GM12878 (cell line): ENCODE results near the gene THEM4. TPM values are rescaled to one million over a fixed set of nuclear protein-coding genes. Genes with fewer than 3 reads are reported as not detected.

ENCODE experiments used
- CREM ChIP-seq: IDR thresholded peaks from 2 replicates; pipeline ENCODE4 v1.6.1; 2014; ENCODE audit warnings: antibody characterized with exemption, low read depth
- EED ChIP-seq: sonication (generic); IDR thresholded peaks from 2 replicates; pipeline ENCODE4 v1.6.1; 2016; ENCODE audit warnings: antibody characterized with exemption, low read depth
- EP300 ChIP-seq, 2 experiments: fragments of 150-350 bp in 1 of 2; IDR thresholded peaks; 2 replicates each; pipeline ENCODE4 v1.6.1; 2011 to 2012; ENCODE audit warnings: low read depth in 2 of 2, low read length in 2 of 2, borderline replicate concordance in 1 of 2, improper control_type of control experiment in 1 of 2, inconsistent platforms in 1 of 2; ENCODE audit not compliant: control insufficient read depth in 1 of 2
- GABPA ChIP-seq: IDR thresholded peaks from 2 replicates; pipeline ENCODE4 v1.6.1; 2014; ENCODE audit warnings: antibody characterized with exemption, low read depth, mild to moderate bottlenecking, inconsistent platforms
- MEF2B ChIP-seq: fragments of 450-650 bp; IDR thresholded peaks from 2 replicates; pipeline ENCODE4 v1.6.1; 2018; ENCODE audit warnings: mild to moderate bottlenecking, moderate library complexity; ENCODE audit not compliant: partially characterized antibody, poor library complexity, severe bottlenecking
- MLLT1 ChIP-seq: fragments of 450-650 bp; IDR thresholded peaks from 2 replicates; pipeline ENCODE4 v1.6.1; 2016; ENCODE audit warnings: mild to moderate bottlenecking
- PAX8 ChIP-seq: fragments of 450-650 bp; IDR thresholded peaks from 2 replicates; pipeline ENCODE4 v1.6.1; 2017; ENCODE audit warnings: mild to moderate bottlenecking, moderate library complexity
- POLR2A ChIP-seq: IDR thresholded peaks from 2 replicates; pipeline ENCODE4 v1.6.1; 2011; ENCODE audit warnings: low read depth, mild to moderate bottlenecking, low read length
- STAT3 ChIP-seq: IDR thresholded peaks from 2 replicates; pipeline ENCODE4 v1.6.1; 2011; ENCODE audit warnings: low read depth, low read length, improper control_type of control experiment
- WRNIP1 ChIP-seq: IDR thresholded peaks from 2 replicates; pipeline ENCODE4 v1.6.1; 2011; ENCODE audit warnings: low read depth, low read length, improper control_type of control experiment, borderline replicate concordance
- polyA plus RNA-seq, 11 experiments: library from polyadenylated mRNA; depleted of rRNA in 4 of 11; unstranded in 6 of 11; stranded (reverse) in 5 of 11; fragments of >200 nt; fragmentation: Nextera tagmentation in 4 of 11; fragmentation: Illumina TruSeq in 1 of 11; extraction: Ambion mirVana in 4 of 11; extraction: Trizol in 1 of 11; gene quantifications; 1 replicate in 1 of 11; 2 replicates in 10 of 11; pipeline versions ENCODE4 v1.2.1 to v1.2.3, GENCODE V29; 2011 to 2016; ENCODE audit warnings: inconsistent platforms in 2 of 11, missing spikeins in 2 of 11, low read depth in 1 of 11
- total RNA-seq, 4 experiments: library from RNA; depleted of rRNA in 3 of 4; stranded (reverse); fragments of >200 nt in 3 of 4; fragmentation: Illumina TruSeq in 1 of 4; extraction: Trizol in 1 of 4; gene quantifications; 2 replicates each; pipeline versions ENCODE4 v1.2.1 to v1.2.3, GENCODE V29; 2013 to 2021

The THEM4 gene
- total and polyA plus RNA-seq, 10 of the 15 experiments (the other 5 are each of a cell fraction or from before 2014, with no cell fraction given): 3.4 to 30.8 (median 17.9) TPM

- TF ChIP-seq WRNIP1 (no peak), EP300 (IDR thresholded peaks at IDR 0.05; ENCODE audit: borderline replicate concordance in 1 of 2, control insufficient read depth in 1 of 2, low read depth in 2 of 2, low read length in 2 of 2) (no peak), EED (no peak), STAT3 (no peak), GABPA (no peak), MLLT1 (no peak), PAX8 (no peak), CREM (no peak), MEF2B (no peak), POLR2A (no peak)
Measured at GRCh38 chr1:151840421-151840820, 68.9 kb downstream of the THEM4 start (continued).
